Parathyroid adenoma (tissue), 2 donors: ENCODE data around the gene HMGN1.
A peak's percentile ranks its signal among the peaks of the same experiment; 100 is the strongest.

ENCODE experiments used
- H2AFZ ChIP-seq: fragments of 300-600 bp; sonication (generic); one replicate; pipeline ENCODE4 v1.7.0; 2017; ENCODE audit warnings: antibody characterized with exemption, mild to moderate bottlenecking
- H3K27ac ChIP-seq: fragments of 300-600 bp; sonication (generic); one replicate; pipeline ENCODE4 v1.7.0; 2017
- H3K27me3 ChIP-seq: fragments of 300-600 bp; sonication (generic); one replicate; pipeline ENCODE4 v1.7.0; 2017; ENCODE audit warnings: low read length; ENCODE audit not compliant: control insufficient read depth, insufficient read depth
- H3K36me3 ChIP-seq: fragments of 300-600 bp; sonication (generic); one replicate; pipeline ENCODE4 v1.7.0; 2017; ENCODE audit warnings: low read length; ENCODE audit not compliant: control insufficient read depth, insufficient read depth
- H3K4me1 ChIP-seq: fragments of 300-600 bp; sonication (generic); one replicate; pipeline ENCODE4 v1.7.0; 2017; ENCODE audit warnings: control low read depth
- H3K4me2 ChIP-seq: fragments of 300-600 bp; sonication (generic); one replicate; pipeline ENCODE4 v1.7.0; 2017; ENCODE audit warnings: low read length
- H3K4me3 ChIP-seq: fragments of 300-600 bp; sonication (generic); one replicate; pipeline ENCODE4 v1.7.0; 2017; ENCODE audit warnings: low read depth, low read length
- H3K79me2 ChIP-seq: fragments of 300-600 bp; sonication (generic); one replicate; pipeline ENCODE4 v1.7.0; 2017; ENCODE audit warnings: control low read depth
- H3K9ac ChIP-seq: fragments of 300-600 bp; sonication (generic); one replicate; pipeline ENCODE4 v1.7.0; 2017; ENCODE audit warnings: mild to moderate bottlenecking
- H3K9me3 ChIP-seq: fragments of 300-600 bp; sonication (generic); one replicate; pipeline ENCODE4 v1.7.0; 2017; ENCODE audit warnings: low read length; ENCODE audit not compliant: control insufficient read depth
- TF ChIP-seq, protein P1 (sequence below): fragments of 300-600 bp; sonication (generic); IDR thresholded peaks from one replicate; pipeline ENCODE4 v1.7.0; 2017; ENCODE audit warnings: antibody characterized with exemption, mild to moderate bottlenecking
- donor health status: primary hyperparathyroidism.

The HMGN1 gene

DNA sequence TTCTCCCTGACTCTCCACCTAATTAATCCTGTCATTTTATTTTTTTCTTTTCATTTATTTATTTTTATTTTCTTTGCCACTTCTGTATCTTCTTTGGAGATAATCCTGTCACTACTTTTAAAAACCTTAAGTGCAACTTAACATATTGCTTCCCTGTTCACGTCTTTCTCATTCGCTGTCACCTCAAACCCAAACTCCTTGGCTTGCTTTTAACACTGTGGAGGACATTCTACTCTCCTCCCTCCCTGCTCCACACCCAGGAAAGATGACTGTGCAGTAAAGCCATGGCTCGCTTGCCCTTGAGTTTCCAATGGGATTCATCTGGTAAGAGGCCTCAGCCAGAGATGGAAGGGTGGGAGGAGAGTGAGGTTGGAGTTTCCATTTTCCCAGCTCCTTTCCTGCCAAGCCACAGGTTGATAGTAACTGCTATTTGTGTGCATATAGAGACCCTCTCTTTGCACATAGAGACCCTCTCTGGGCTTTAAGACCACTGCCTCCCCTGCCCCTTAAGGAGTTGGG lies 29.0 kb downstream of the HMGN1 start:
- Histone ChIP-seq H2AFZ (no peak overlapping the region), H3K36me3 (no peaks in the 10 kb centered on the region), H3K9me3 (no peaks in the 10 kb centered on the region), H3K27me3 (no peaks in the 10 kb centered on the region), H3K4me2 (no peak overlapping the region), H3K79me2 (no peaks in the 10 kb centered on the region), H3K4me3 (no peak overlapping the region), H3K4me1 (no peaks in the 10 kb centered on the region), H3K9ac (no peak overlapping the region), H3K27ac (no peak overlapping the region)
- TF ChIP-seq, protein P1, sequence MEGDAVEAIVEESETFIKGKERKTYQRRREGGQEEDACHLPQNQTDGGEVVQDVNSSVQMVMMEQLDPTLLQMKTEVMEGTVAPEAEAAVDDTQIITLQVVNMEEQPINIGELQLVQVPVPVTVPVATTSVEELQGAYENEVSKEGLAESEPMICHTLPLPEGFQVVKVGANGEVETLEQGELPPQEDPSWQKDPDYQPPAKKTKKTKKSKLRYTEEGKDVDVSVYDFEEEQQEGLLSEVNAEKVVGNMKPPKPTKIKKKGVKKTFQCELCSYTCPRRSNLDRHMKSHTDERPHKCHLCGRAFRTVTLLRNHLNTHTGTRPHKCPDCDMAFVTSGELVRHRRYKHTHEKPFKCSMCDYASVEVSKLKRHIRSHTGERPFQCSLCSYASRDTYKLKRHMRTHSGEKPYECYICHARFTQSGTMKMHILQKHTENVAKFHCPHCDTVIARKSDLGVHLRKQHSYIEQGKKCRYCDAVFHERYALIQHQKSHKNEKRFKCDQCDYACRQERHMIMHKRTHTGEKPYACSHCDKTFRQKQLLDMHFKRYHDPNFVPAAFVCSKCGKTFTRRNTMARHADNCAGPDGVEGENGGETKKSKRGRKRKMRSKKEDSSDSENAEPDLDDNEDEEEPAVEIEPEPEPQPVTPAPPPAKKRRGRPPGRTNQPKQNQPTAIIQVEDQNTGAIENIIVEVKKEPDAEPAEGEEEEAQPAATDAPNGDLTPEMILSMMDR = no peak

DNA sequence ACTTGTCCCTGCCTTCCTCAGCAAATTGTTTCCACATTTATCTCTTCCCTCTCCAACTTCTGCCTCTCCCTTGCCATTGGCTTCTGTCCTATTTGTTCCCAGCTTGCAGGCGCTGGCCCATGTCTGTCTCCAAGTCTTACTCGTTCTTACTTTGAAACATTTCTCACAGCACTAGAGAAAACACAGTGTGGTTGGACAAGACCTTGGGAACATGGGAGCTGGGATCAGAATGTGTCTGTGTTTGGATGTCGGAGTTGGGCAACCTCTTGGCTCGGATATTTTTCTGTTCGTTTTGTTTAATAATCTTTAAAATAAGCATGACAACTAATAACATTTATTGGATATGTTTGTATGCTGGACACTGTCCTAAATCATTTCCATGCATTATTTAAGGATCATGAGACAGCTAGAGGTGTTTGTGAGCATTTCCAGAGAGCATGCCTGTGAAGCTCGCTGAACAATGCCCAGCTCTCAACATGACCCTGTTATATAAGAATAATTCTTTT lies 29.6 kb downstream of the HMGN1 start:
- Histone ChIP-seq H3K27me3 (no peaks in the 10 kb centered on the region), H3K4me3 (no peak overlapping the region), H2AFZ (peak overlapping the region; percentile 29), H3K79me2 (no peaks in the 10 kb centered on the region), H3K27ac (no peak overlapping the region), H3K36me3 (no peaks in the 10 kb centered on the region), H3K4me1 (no peaks in the 10 kb centered on the region), H3K4me2 (no peak overlapping the region), H3K9ac (no peak overlapping the region), H3K9me3 (no peaks in the 10 kb centered on the region)
- TF ChIP-seq, protein P1 = no peak

DNA sequence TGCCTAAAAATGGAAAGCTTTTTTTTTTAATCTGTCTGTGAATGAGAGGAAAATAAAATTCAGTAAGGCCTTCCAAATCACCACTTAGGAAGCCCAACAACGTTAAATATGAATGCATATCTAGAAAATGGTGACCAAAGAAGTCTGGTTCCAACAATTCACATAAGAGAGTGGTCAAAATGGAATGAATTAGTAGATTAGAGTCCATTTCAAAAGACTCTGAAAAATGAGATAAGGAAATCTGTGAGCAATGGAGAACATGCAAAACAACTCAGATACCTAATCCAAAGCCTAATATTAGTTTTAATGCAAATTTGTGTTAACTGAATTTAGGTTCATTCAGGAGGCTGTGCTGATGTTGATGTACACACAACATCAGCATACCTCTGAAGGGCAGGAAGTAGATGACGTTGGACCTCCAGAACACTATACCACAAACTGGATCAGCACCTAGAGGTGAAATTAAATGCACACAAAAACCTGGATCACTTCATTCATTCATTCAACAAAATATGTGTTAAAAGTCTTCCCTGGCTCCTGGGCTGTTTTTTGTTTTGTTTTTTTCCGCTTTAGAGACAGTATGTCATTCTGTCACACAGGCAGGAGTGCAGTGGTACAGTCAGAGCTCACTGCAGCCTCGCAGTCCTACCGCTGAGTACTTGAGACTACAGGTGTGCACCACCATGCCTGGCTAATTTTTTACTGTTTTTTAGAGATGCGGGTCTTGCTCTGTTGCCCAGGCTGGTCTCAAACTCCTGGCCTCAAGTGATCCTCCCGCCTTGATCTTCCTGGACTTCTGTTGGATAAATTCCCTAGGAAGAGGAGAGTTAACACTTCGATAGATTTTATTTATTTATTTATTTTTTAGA lies 30.6 kb downstream of the HMGN1 start:
- H3K27ac ChIP-seq = no peak overlapping the region
- TF ChIP-seq, protein P1 = no peak
- no peak overlapping the region for H3K9ac ChIP-seq
- no peaks in the 10 kb centered on the region for H3K4me1 ChIP-seq
- H3K27me3 ChIP-seq = no peaks in the 10 kb centered on the region
- no peaks in the 10 kb centered on the region for H3K79me2 ChIP-seq
- H3K36me3 ChIP-seq = no peaks in the 10 kb centered on the region
- no peak overlapping the region for H3K4me3 ChIP-seq
- H3K9me3 ChIP-seq = no peaks in the 10 kb centered on the region
- no peak overlapping the region for H2AFZ ChIP-seq
- H3K4me2 ChIP-seq = no peak overlapping the region

DNA sequence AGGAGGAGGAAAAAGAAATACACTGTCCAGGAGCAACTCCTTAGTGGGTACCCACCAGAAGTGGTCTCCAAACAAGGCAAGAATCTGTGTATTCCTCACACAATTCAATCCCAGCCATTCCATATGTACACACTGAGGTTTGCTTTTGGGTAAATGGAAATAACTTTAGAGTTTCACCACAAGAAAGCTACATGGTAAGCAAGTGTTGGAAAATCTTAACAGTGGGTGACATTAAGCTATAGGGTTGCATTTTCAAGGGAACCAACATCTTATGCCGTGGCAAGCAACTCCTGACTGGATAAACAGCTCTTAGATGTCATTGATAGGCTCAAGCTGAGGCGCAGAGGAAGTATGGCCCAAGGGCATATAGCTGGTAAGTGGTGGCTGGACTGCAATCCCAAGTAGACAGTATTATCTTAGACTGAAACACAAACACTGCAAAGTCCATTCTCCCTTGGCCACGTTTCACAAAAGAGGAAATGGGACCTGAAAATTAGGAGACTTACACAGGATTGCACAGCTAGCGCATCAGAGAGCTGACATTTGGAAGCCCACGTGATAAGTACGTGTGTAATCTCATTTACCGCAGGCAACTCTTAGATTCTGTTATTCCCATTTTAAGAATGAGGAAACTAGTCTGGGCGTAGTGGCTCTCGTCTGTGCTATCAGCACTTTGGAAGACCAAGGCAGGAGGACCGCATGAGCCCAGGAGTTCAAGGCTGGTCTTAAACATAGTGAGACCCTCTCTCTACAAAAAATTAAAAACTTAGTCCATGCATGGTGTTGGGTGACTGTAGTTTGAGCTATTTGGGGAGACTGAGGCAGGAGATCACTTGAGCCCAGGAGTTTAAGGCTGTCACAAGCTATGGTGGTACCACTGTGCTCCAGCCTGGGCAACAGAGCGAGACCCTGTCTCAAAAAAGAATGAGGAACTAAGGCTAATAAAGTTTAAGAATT lies 31.5 kb downstream of the HMGN1 start:
- H3K27ac ChIP-seq = no peak overlapping the region

More for the DNA sequence above, 31.5 kb downstream of the HMGN1 start:
- no peaks in the 10 kb centered on the region for H3K4me1 ChIP-seq
- H3K9ac ChIP-seq = no peak overlapping the region
- no peaks in the 10 kb centered on the region for H3K79me2 ChIP-seq
- no peaks in the 10 kb centered on the region for H3K9me3 ChIP-seq
- H3K27me3 ChIP-seq = no peaks in the 10 kb centered on the region
- H2AFZ ChIP-seq = no peak overlapping the region
- H3K4me3 ChIP-seq = no peak overlapping the region
- H3K4me2 ChIP-seq = no peak overlapping the region
- H3K36me3 ChIP-seq = no peaks in the 10 kb centered on the region
- TF ChIP-seq, protein P1 = no peak
